GM18517 (cell line): ENCODE data around the gene PHLPP1.

Source experiments
- ATAC-seq: cut with Tn5 transposase; IDR thresholded peaks from one replicate; pipeline ENCODE4 v1.9.1; 2021; ENCODE audit warnings: mild to moderate bottlenecking, moderate library complexity; ENCODE audit not compliant: unreplicated experiment

The PHLPP1 gene

DNA sequence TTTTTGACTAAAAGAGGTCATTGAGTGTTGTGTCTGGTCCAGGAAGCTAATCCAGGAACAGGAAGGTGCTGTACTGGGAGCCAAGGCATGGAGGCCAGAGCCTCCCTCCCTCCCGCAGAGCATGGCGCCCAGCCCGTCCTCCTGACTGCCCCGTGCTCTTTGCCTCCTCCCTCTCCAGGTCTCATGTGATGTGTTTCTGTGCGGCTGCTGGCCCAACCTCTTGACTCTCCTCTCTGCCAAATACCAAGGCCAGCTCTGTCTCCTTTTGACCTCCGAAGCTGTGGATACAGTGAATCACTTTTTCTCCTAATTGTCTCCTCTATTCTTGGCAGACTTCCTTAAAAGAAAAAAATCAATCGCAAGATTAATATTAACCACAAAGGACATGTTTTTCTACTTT, 284.1 kb downstream of the PHLPP1 start:
- no peak for ATAC-seq

GRCh38 chr18:62999921-63000320, 284.6 kb downstream of the PHLPP1 start:
- no peak for ATAC-seq

- no peak for ATAC-seq
Observed at GRCh38 chr18:63000839-63001238, 285.5 kb downstream of the PHLPP1 start.

DNA sequence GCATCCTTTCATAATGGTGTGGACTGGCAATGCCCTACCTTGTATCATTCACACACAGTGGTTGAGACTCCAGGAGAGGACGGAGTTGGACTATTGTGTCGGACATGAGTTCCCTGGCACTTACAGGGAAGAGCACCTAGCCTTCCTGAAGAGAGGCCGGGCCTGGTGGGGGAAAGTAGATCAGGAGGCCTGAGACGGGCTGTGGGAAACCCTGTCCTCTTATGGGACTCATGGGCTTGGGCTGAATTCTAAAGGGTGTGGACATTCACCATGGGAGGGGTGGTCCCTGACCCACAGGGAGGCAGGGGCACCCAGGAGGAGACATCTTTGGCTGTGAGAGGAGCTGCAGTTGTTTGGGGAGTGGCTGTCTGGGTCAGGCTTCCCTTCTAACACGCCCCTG, 286.5 kb downstream of the PHLPP1 start:
- no peak for ATAC-seq

GRCh38 chr18:63002305-63002704, 287.0 kb downstream of the PHLPP1 start:
- no peak for ATAC-seq

- ATAC-seq, result no peak
Observed at GRCh38 chr18:63002803-63003445, 287.6 kb downstream of the PHLPP1 start.

DNA sequence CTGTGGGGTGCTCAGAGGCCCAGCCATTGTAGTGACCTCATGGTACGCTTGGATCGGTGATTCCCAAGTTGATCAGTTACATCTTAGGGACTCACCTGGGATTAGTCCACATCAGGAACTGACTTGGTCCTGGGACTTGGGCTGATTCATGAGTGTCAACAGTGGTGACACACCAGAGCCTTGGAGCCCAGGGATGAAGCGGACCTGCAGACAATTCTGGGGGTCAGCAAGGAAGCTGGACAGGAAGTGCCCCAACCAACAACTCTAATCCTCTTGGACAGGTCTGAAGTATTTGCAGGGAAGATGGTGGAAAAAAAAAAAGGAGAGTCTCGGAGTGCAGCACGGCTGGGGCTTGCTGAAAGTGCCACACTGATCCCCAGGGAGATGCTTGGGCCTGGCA, 288.6 kb downstream of the PHLPP1 start:
- no peak for ATAC-seq

DNA sequence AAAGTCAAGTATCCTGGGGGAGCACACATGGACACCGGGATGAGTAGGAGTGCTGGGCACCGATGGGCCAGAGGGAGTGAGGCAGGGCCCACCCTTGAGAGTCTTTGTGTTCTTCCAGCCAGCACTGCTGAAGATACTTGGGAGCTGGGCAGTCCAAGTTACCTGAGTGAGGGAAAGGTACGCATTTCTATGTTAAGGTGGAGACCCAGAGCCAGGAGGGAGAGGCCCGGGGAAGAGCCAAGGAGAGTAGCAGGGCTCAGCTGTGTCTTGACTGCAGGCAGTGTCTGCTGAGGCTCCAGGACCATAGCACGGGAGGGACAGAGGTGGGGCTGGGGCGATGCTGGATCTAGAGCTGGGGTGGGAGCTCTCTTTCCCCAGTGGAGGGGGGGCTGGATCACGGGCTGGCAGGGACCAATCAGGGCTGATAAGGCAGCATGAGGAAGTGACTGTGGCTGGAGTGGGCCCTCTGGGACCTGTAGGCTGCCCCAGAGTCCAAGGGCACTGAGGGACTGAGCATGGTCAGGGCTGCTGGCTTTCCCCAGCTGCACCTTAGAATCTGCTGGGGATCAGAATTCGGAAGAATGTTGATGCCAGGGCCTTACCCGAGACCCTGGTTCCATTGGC, 289.2 kb downstream of the PHLPP1 start:
- ATAC-seq, result no peak

- no peak for ATAC-seq
Observed at GRCh38 chr18:63005306-63005705, 290.0 kb downstream of the PHLPP1 start.

- no peak for ATAC-seq
Observed at GRCh38 chr18:63007231-63007630, 291.9 kb downstream of the PHLPP1 start.

DNA sequence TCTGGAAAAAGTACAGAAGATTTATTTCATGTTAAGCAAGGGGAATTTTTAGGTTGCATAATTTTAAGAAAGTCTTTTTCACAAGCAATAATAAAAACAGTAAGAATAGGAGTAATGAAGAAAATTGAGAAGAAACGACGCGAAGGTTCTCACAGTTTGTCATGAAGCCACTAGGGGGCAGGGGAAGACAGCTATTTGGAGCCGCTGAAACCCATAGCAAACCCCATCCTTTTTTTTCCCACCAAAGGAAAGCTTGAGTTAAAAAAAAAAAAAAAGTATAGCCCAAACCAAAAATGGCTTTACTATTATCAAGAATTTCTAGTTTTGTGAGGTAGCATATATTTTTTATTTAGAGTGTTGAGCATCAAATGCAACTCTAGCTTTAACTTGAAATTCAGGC, 300.9 kb downstream of the PHLPP1 start:
- no peak for ATAC-seq

GRCh38 chr18:63017076-63017475, 301.7 kb downstream of the PHLPP1 start:
- no peak for ATAC-seq

DNA sequence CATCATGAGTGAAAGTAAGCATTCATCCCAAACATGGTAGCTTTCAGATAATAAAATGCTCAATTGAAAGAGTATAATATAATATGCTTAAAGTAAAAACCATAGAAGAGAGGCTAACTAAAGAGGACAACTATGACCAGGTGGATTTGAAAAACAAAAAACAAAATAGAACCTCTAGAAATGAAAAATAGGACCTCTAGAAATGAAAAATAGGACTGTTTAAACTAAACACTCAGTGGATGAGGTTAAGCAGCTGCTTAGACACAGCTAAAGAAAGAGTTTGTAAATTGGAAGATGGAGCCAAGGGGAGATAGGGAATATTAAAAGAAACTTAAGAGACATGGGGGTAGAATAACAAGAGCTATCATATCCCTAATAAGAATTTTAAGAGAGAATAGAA, 302.6 kb downstream of the PHLPP1 start:
- ATAC-seq, result no peak

DNA sequence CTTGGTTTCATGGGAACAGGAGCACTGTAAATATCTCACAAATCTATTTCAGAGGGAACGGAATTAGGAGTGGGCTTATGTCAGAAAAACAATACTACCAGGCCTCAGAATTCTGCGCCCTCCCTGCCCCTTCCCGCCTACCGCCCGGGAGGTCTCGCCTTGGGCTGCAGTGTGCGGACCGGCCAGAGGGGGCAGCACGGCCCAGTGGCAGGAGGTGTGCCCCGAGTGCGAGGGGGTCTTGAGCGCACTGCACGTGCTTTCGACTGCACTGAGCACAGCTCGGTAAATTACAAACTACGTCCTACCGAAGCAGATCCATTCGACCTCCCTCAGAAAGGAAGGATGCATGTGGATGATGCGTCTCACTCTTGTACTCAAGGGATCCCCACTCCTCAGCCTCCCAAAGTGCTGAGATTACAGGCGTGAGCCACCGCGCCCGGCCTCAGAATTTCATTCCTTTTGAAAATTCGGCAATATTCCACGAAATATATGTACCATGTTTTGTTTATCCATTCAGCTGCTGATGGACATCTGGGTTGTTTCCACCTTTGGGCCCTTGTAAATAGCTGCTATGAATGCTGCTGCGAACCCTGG, 307.2 kb downstream of the PHLPP1 start:
- ATAC-seq, result no peak

GRCh38 chr18:63025251-63026090, 310.1 kb downstream of the PHLPP1 start:
- ATAC-seq, result no peak

- no peak for ATAC-seq
Observed at GRCh38 chr18:63028380-63028779, 313.0 kb downstream of the PHLPP1 start.
